Calu3 (cell line): ENCODE results near the gene VGLL1. TPM values are rescaled to one million over a fixed set of nuclear protein-coding genes. Genes with fewer than 3 reads are reported as not detected.

ENCODE experiments used
- BruUV-seq: library from RNA; stranded (reverse); fragments of 400-500 nt; replicated peaks from 2 replicates; lab custom pipeline; 2021; lab: Mats Ljungman, UMichigan
- CTCF ChIA-PET: fragments of 300-600 bp; sonication (Branson Sonifier 250); formaldehyde crosslinking; loops from one replicate; lab custom pipeline; 2022; ENCODE audit warnings: antibody characterized with exemption; lab: Charles Lee
- DNase-seq: peaks from one replicate; pipeline ENCODE4 v3.0.0; 2022
- H3K27ac Mint-ChIP-seq: one replicate; pipeline ENCODE4 v1.8.0; 2022; ENCODE audit warnings: mixed read lengths; ENCODE audit not compliant: unreplicated experiment
- H3K27me3 Mint-ChIP-seq: one replicate; pipeline ENCODE4 v1.8.0; 2022; ENCODE audit warnings: mixed read lengths; ENCODE audit not compliant: unreplicated experiment
- H3K36me3 Mint-ChIP-seq: one replicate; pipeline ENCODE4 v1.8.0; 2022; ENCODE audit warnings: mild to moderate bottlenecking, moderate library complexity, mixed read lengths; ENCODE audit not compliant: insufficient read depth, unreplicated experiment
- H3K4me1 Mint-ChIP-seq: one replicate; pipeline ENCODE4 v1.8.0; 2022; ENCODE audit warnings: mild to moderate bottlenecking, low read depth, mixed read lengths; ENCODE audit not compliant: unreplicated experiment
- H3K4me3 Mint-ChIP-seq: one replicate; pipeline ENCODE4 v1.8.0; 2022; ENCODE audit warnings: mild to moderate bottlenecking, low read depth, moderate library complexity, mixed read lengths; ENCODE audit not compliant: unreplicated experiment
- H3K9me3 Mint-ChIP-seq: one replicate; pipeline ENCODE4 v1.8.0; 2022; ENCODE audit warnings: low read depth, mixed read lengths; ENCODE audit not compliant: unreplicated experiment
- intact Hi-C: fragments of 100-400 bp; cut with micrococcal nuclease; formaldehyde crosslinking; loops from one replicate; pipeline ENCODE4 v1.10.0; 2022; ENCODE audit not compliant: unreplicated experiment
- total RNA-seq: library from RNA; stranded (reverse); gene quantifications from 2 replicates; pipeline ENCODE4 v1.2.3, GENCODE V29; 2022
- TF ChIP-seq, protein P1 (sequence below): fragments of 200-600 bp; IDR thresholded peaks from one replicate; pipeline ENCODE4 v1.8.0; 2022; ENCODE audit warnings: antibody characterized with exemption; ENCODE audit not compliant: unreplicated experiment

VGLL1 gene
- total RNA-seq, 1 experiment from 2014 or later = 92.2 TPM

- intact Hi-C loops = no loop called here
- Mint-ChIP-seq H3K9me3 (no peaks in the 10 kb centered on the region), H3K27ac (no peak overlapping the region), H3K4me3 (no peak overlapping the region), H3K4me1 (peaks cover 24% of the 10 kb centered on the region), H3K27me3 (no peaks in the 10 kb centered on the region), H3K36me3 (peaks cover 18% of the 10 kb centered on the region)
- no TSS peak for BruUV-seq
- no peak for DNase-seq
- TF ChIP-seq, protein P1, sequence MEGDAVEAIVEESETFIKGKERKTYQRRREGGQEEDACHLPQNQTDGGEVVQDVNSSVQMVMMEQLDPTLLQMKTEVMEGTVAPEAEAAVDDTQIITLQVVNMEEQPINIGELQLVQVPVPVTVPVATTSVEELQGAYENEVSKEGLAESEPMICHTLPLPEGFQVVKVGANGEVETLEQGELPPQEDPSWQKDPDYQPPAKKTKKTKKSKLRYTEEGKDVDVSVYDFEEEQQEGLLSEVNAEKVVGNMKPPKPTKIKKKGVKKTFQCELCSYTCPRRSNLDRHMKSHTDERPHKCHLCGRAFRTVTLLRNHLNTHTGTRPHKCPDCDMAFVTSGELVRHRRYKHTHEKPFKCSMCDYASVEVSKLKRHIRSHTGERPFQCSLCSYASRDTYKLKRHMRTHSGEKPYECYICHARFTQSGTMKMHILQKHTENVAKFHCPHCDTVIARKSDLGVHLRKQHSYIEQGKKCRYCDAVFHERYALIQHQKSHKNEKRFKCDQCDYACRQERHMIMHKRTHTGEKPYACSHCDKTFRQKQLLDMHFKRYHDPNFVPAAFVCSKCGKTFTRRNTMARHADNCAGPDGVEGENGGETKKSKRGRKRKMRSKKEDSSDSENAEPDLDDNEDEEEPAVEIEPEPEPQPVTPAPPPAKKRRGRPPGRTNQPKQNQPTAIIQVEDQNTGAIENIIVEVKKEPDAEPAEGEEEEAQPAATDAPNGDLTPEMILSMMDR = no peak
- CTCF ChIA-PET = no interaction called here
These were observed 6.8 kb downstream of the VGLL1 start for GRCh38 chrX:136538811-136539210.

- Mint-ChIP-seq H3K36me3 (peaks cover 18% of the 10 kb centered on the region), H3K4me1 (peaks cover 16% of the 10 kb centered on the region), H3K27me3 (no peaks in the 10 kb centered on the region), H3K9me3 (no peaks in the 10 kb centered on the region), H3K4me3 (no peak overlapping the region), H3K27ac (no peak overlapping the region)
- TF ChIP-seq, protein P1 = no peak
- no peak for DNase-seq
- CTCF ChIA-PET = interaction anchor here (1.4 kb wide), 1 partner anchor 8 kb away, joined by 5 read pairs; the partner anchor contains the start of gene VGLL1
- BruUV-seq = no TSS peak
- intact Hi-C loops = no loop called here
These were observed 8.2 kb downstream of the VGLL1 start for GRCh38 chrX:136540226-136540625.

DNA sequence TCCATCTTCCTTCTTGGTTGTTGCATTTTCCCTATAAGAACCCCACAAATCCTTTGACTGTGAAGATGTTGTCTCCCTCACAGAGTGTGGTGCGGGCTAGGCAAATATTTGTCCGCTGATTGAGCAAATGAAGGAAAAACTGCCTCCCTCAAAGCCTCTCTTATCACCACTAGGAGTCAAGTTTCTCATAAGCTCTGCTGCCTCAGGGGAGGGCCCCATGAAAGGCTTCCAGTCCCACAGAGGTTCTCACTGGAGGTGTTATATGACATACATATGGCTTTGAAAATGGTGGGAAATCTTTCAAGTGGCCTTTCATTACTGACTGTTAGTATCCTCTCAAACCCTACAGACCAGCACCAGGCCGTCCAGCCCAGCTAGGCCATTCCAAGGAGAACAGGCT lies 9.3 kb downstream of the VGLL1 start:
- Mint-ChIP-seq H3K9me3 (no peaks in the 10 kb centered on the region), H3K4me3 (no peak overlapping the region), H3K27ac (no peak overlapping the region), H3K36me3 (peaks cover 22% of the 10 kb centered on the region), H3K4me1 (peaks cover 16% of the 10 kb centered on the region), H3K27me3 (no peaks in the 10 kb centered on the region)
- no TSS peak for BruUV-seq
- DNase-seq = no peak
- CTCF ChIA-PET = interaction anchor here (1.4 kb wide), 1 partner anchor 9 kb away, joined by 5 read pairs; the partner anchor contains the start of gene VGLL1
- intact Hi-C loops = no loop called here
- TF ChIP-seq, protein P1 = no peak

DNA sequence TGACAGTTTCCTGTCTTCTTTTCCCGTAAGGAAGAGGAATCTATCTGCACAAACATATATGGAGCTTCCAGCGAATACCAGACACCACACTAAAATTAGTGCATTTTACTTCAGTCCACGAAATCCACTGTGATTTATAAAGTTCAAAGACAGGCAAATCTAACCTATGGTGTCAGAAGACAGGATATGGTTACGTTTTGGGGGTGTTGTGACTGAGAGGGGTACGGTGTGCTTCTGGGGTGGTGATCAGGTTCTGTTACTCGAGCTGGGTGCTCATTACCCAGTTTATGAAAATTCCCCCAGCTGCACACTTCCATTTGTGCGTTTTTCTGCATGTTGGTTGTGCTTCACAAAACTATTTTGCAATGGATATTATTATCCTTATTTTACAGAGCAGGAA lies 10.3 kb downstream of the VGLL1 start:
- BruUV-seq = no TSS peak
- H3K9me3 Mint-ChIP-seq = no peaks in the 10 kb centered on the region
- CTCF ChIA-PET = no interaction called here

More for the DNA sequence above, 10.3 kb downstream of the VGLL1 start:
- H3K36me3 Mint-ChIP-seq = peaks cover 18% of the 10 kb centered on the region
- H3K4me3 Mint-ChIP-seq = no peak overlapping the region
- H3K4me1 Mint-ChIP-seq = peaks cover 16% of the 10 kb centered on the region
- TF ChIP-seq, protein P1 = no peak
- H3K27ac Mint-ChIP-seq = no peak overlapping the region
- DNase-seq = no peak
- intact Hi-C loops = no loop called here
- no peaks in the 10 kb centered on the region for H3K27me3 Mint-ChIP-seq
